Ecto neural progenitor cell (in vitro differentiated cells): ENCODE results near the gene TOX4.

Experiments used
- DNase-seq: peaks from one replicate; pipeline ENCODE4 v3.0.0-alpha.2; 2018; ENCODE audit warnings: low spot score

Gene TOX4

GRCh38 chr14:21503376-21503775 is 26.4 kb downstream of the TOX4 start:
- DNase-seq: no peak

- no peak for DNase-seq
Measured at GRCh38 chr14:21505012-21505553, 28.1 kb downstream of the TOX4 start.

- no peak for DNase-seq
Measured at GRCh38 chr14:21506557-21506956, 29.6 kb downstream of the TOX4 start.

GRCh38 chr14:21509432-21510143 is 32.6 kb downstream of the TOX4 start:
- no peak for DNase-seq

GRCh38 chr14:21510735-21511657 is 34.0 kb downstream of the TOX4 start, which contains the start of gene METTL3:
METTL3 (minus strand) TSS chr14:21511340; CDS start chr14:21511223, 117 bp downstream.
- DNase-seq: peak; percentile 92

- DNase-seq: no peak
Measured at GRCh38 chr14:21514341-21514740, 37.3 kb downstream of the TOX4 start.

- no peak for DNase-seq
Measured at GRCh38 chr14:21518725-21519124, 41.7 kb downstream of the TOX4 start.

- DNase-seq: no peak
Measured at GRCh38 chr14:21520767-21521166, 43.8 kb downstream of the TOX4 start.

GRCh38 chr14:21521501-21521900 is 44.5 kb downstream of the TOX4 start:
- no peak for DNase-seq

- no peak for DNase-seq
Measured at GRCh38 chr14:21523203-21523602, 46.2 kb downstream of the TOX4 start.

- no peak for DNase-seq
Measured at GRCh38 chr14:21524575-21525490, 47.8 kb downstream of the TOX4 start.

GRCh38 chr14:21525571-21525961 is 48.6 kb downstream of the TOX4 start:
- no peak for DNase-seq

GRCh38 chr14:21525962-21526671 is 49.1 kb downstream of the TOX4 start, which contains the start of gene SALL2:
SALL2 (minus strand) TSS chr14:21526346; CDS start chr14:21526127, 219 bp downstream.
- peak; percentile 94 for DNase-seq

GRCh38 chr14:21526672-21527317 is 49.8 kb downstream of the TOX4 start:
- peak; percentile 77 for DNase-seq

- no peak for DNase-seq
Measured at GRCh38 chr14:21527318-21527679, 50.3 kb downstream of the TOX4 start.

GRCh38 chr14:21528381-21529348 is 51.7 kb downstream of the TOX4 start:
- no peak for DNase-seq

- no peak for DNase-seq
Measured at GRCh38 chr14:21529515-21529914, 52.5 kb downstream of the TOX4 start.

- DNase-seq: no peak
Measured at GRCh38 chr14:21533294-21533693, 56.3 kb downstream of the TOX4 start.

- DNase-seq: no peak
Measured at GRCh38 chr14:21534576-21534975, 57.6 kb downstream of the TOX4 start.
